Skeletal muscle satellite cell (primary cell): ENCODE data around the gene CAPN1.
"Not testable (repeated sequence)": the region's sequence is repeated elsewhere in the genome, so short reads cannot be mapped to it uniquely, and the experiment has no call there.

Experiments used
- H3K27me3 ChIP-seq: 2 replicates; pipeline ENCODE4 v1.7.0; 2013; ENCODE audit warnings: low read length; ENCODE audit not compliant: control insufficient read depth, insufficient read depth
- H3K36me3 ChIP-seq: 2 replicates; pipeline ENCODE4 v1.7.0; 2013; ENCODE audit warnings: mild to moderate bottlenecking, control low read depth, low read length; ENCODE audit not compliant: insufficient read depth
- H3K4me1 ChIP-seq: 2 replicates; pipeline ENCODE4 v1.7.0; 2013; ENCODE audit warnings: low read length; ENCODE audit not compliant: control insufficient read depth, insufficient read depth
- H3K4me2 ChIP-seq: 2 replicates; pipeline ENCODE4 v1.7.0; 2013; ENCODE audit warnings: mild to moderate bottlenecking, low read length
- H3K4me3 ChIP-seq: 2 replicates; pipeline ENCODE4 v1.7.0; 2013; ENCODE audit warnings: low read length
- H3K9ac ChIP-seq: 2 replicates; pipeline ENCODE4 v1.7.0; 2013; ENCODE audit warnings: mild to moderate bottlenecking, low read depth, low read length, moderate library complexity
- H3K9me3 ChIP-seq: replicated peaks from 2 replicates; pipeline ENCODE4 v1.7.0; 2013; ENCODE audit warnings: mild to moderate bottlenecking, control low read depth, low read length

CAPN1 gene

GRCh38 chr11:65163684-65164083, 18.0 kb upstream of the CAPN1 start:
- Histone ChIP-seq H3K9me3 (no peaks in the 10 kb centered on the region), H3K4me1 (no peaks in the 10 kb centered on the region), H3K9ac (no peak overlapping the region), H3K4me2 (no peak overlapping the region), H3K4me3 (no peak overlapping the region), H3K27me3 (peaks cover 3% of the 10 kb centered on the region), H3K36me3 (no peaks in the 10 kb centered on the region)

- H3K4me1 ChIP-seq: peaks cover 8% of the 10 kb centered on the region
Measured at GRCh38 chr11:65165410-65166317, 16.1 kb upstream of the CAPN1 start.

GRCh38 chr11:65166893-65167292, 14.8 kb upstream of the CAPN1 start:
- no peaks in the 10 kb centered on the region for H3K36me3 ChIP-seq

More at GRCh38 chr11:65165410-65166317, 16.1 kb upstream of the CAPN1 start:
- peak overlapping the region; percentile 3 for H3K4me3 ChIP-seq
- H3K9me3 ChIP-seq: no peaks in the 10 kb centered on the region
- no peak overlapping the region for H3K9ac ChIP-seq
- no peaks in the 10 kb centered on the region for H3K36me3 ChIP-seq
- peaks cover 2% of the 10 kb centered on the region for H3K27me3 ChIP-seq
- H3K4me2 ChIP-seq: peak overlapping the region; percentile 22

GRCh38 chr11:65167656-65168055, 14.1 kb upstream of the CAPN1 start:
- peaks cover 8% of the 10 kb centered on the region for H3K4me1 ChIP-seq
- H3K9ac ChIP-seq: no peak overlapping the region
- H3K36me3 ChIP-seq: no peaks in the 10 kb centered on the region
- no peaks in the 10 kb centered on the region for H3K9me3 ChIP-seq
- no peaks in the 10 kb centered on the region for H3K27me3 ChIP-seq
- no peak overlapping the region for H3K4me2 ChIP-seq
- H3K4me3 ChIP-seq: no peak overlapping the region

More at GRCh38 chr11:65166893-65167292, 14.8 kb upstream of the CAPN1 start:
- Histone ChIP-seq H3K4me2 (no peak overlapping the region), H3K4me1 (peaks cover 8% of the 10 kb centered on the region), H3K4me3 (no peak overlapping the region), H3K9ac (no peak overlapping the region), H3K9me3 (no peaks in the 10 kb centered on the region), H3K27me3 (no peaks in the 10 kb centered on the region)

- Histone ChIP-seq H3K4me3 (no peak overlapping the region), H3K4me2 (no peak overlapping the region), H3K36me3 (no peaks in the 10 kb centered on the region), H3K27me3 (no peaks in the 10 kb centered on the region), H3K9me3 (no peaks in the 10 kb centered on the region), H3K9ac (peak overlapping the region; percentile 43), H3K4me1 (peaks cover 8% of the 10 kb centered on the region)
Measured at GRCh38 chr11:65169164-65169641, 12.5 kb upstream of the CAPN1 start.

- no peaks in the 10 kb centered on the region for H3K27me3 ChIP-seq
- no peak within 1 kb of the TSS for H3K4me2 ChIP-seq
- H3K9ac ChIP-seq: peak within 1 kb of the TSS; percentile 43
- no peaks in the 10 kb centered on the region for H3K36me3 ChIP-seq
- peaks cover 8% of the 10 kb centered on the region for H3K4me1 ChIP-seq
- H3K4me3 ChIP-seq: no peak within 1 kb of the TSS
- H3K9me3 ChIP-seq: no peaks in the 10 kb centered on the region
Measured at GRCh38 chr11:65170058-65170534, 11.6 kb upstream of the CAPN1 start, which contains the start of gene SPDYC. Gene SPDYC, plus strand, starts transcription at chr11:65170233. Its CDS starts 1,125 bp downstream, at chr11:65171358.

- Histone ChIP-seq H3K4me3 (no peak overlapping the region), H3K27me3 (no peaks in the 10 kb centered on the region), H3K9me3 (no peaks in the 10 kb centered on the region), H3K4me1 (peaks cover 8% of the 10 kb centered on the region), H3K9ac (no peak overlapping the region), H3K36me3 (no peaks in the 10 kb centered on the region), H3K4me2 (no peak overlapping the region)
Measured at GRCh38 chr11:65172600-65172999, 9.1 kb upstream of the CAPN1 start.

GRCh38 chr11:65174571-65175010, 7.1 kb upstream of the CAPN1 start:
- not testable (repeated sequence) for H3K4me3 ChIP-seq, H3K4me1 ChIP-seq, H3K9me3 ChIP-seq, H3K9ac ChIP-seq, H3K36me3 ChIP-seq, H3K27me3 ChIP-seq, H3K4me2 ChIP-seq

GRCh38 chr11:65180877-65181568, 705 bp upstream of the CAPN1 start:
- Histone ChIP-seq H3K4me1 (peaks cover 20% of the 10 kb centered on the region), H3K9me3 (no peaks in the 10 kb centered on the region), H3K27me3 (no peaks in the 10 kb centered on the region), H3K4me2 (peak overlapping the region; percentile 96), H3K4me3 (peak overlapping the region; percentile 100), H3K36me3 (peaks cover 23% of the 10 kb centered on the region), H3K9ac (peak overlapping the region; percentile 97)

- Histone ChIP-seq H3K36me3 (peaks cover 38% of the 10 kb centered on the region), H3K9ac (peak overlapping the region; percentile 97), H3K27me3 (no peaks in the 10 kb centered on the region), H3K9me3 (no peaks in the 10 kb centered on the region), H3K4me1 (peaks cover 20% of the 10 kb centered on the region), H3K4me2 (peak overlapping the region; percentile 96), H3K4me3 (peak overlapping the region; percentile 100)
Measured at GRCh38 chr11:65182258-65183170, 786 bp downstream of the CAPN1 start.
